ENCODE measurements around the gene CRNKL1. TPM values are rescaled to one million over a fixed set of nuclear protein-coding genes. Genes with fewer than 3 reads are reported as not detected.

CRNKL1 gene
- total RNA-seq, 2 donors from 2014 or later: 22.2 to 23.4 TPM

DNA sequence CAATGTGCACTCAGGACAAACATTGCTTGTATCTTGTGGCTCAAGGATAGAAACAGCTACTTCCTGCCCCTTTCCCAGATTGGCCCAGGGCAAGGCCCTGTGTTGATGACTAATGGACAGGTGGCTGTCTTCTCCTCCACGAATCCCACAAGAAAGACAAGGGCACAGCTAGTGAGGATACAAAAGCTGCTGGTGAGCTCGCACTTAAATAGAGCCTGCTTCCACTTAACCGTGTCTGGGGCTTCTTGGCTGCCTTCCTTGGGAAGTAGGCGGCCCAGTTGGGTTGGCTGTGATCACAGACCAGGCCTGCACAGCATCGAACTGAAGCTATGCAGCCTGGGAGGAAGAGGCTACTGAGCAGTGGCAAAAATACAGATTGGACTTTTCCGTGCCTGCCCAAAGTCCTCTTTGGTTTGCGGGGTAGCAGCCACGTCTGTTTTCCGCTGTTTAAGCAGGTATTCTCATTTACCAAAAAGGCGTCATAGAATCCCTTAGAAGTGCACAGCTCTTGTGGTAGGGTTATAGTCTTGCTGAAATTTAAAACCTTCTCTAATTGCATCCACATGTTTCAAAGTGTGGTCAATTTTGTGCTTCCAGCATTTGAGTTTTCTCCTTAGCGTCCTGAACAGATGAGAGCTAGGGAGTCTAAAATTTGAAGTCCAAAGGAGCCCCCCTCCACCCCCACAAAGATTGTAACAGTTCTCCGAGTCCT is 58.2 kb downstream of the CRNKL1 start:
- Histone ChIP-seq H3K4me3 (ENCODE audit: low read length) (no peak overlapping the region), H3K9ac (ENCODE audit: extremely low read depth, low read length, poor library complexity, severe bottlenecking) (no peak overlapping the region), H3K36me3 (ENCODE audit: control insufficient read depth, insufficient read depth, low read length) (no peaks in the 10 kb centered on the region), H3K4me1 (ENCODE audit: control insufficient read depth, insufficient read depth, low read length) (peaks cover 2% of the 10 kb centered on the region), H3K9me3 (ENCODE audit: control insufficient read depth, low read length) (no peaks in the 10 kb centered on the region), H3K27ac (ENCODE audit: low read depth, low read length) (no peak overlapping the region), H3K27me3 (ENCODE audit: control insufficient read depth, insufficient read depth, low read length, poor library complexity, severe bottlenecking) (no peaks in the 10 kb centered on the region)
- Mint-ChIP-seq H3K9me3 (no peaks in the 10 kb centered on the region), H3K4me1 (peaks cover 12% of the 10 kb centered on the region), H3K27me3 (ENCODE audit: insufficient read depth) (no peaks in the 10 kb centered on the region), H3K4me3 (no peak overlapping the region), H3K36me3 (ENCODE audit: low read depth) (no peaks in the 10 kb centered on the region), H3K27ac (peak overlapping the region; percentile 24)
- TF ChIP-seq, protein P1, sequence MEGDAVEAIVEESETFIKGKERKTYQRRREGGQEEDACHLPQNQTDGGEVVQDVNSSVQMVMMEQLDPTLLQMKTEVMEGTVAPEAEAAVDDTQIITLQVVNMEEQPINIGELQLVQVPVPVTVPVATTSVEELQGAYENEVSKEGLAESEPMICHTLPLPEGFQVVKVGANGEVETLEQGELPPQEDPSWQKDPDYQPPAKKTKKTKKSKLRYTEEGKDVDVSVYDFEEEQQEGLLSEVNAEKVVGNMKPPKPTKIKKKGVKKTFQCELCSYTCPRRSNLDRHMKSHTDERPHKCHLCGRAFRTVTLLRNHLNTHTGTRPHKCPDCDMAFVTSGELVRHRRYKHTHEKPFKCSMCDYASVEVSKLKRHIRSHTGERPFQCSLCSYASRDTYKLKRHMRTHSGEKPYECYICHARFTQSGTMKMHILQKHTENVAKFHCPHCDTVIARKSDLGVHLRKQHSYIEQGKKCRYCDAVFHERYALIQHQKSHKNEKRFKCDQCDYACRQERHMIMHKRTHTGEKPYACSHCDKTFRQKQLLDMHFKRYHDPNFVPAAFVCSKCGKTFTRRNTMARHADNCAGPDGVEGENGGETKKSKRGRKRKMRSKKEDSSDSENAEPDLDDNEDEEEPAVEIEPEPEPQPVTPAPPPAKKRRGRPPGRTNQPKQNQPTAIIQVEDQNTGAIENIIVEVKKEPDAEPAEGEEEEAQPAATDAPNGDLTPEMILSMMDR (conservative IDR thresholded peaks at IDR 0.05): no peak
- whole genome bisulfite sequencing, 2 experiments (ENCODE audit: insufficient coverage in 1 of 2, insufficient read length in 1 of 2): 91 to 95% methylated on average over 7 to 12 of the region's 12 CpGs
- DNase-seq: no peak

DNA sequence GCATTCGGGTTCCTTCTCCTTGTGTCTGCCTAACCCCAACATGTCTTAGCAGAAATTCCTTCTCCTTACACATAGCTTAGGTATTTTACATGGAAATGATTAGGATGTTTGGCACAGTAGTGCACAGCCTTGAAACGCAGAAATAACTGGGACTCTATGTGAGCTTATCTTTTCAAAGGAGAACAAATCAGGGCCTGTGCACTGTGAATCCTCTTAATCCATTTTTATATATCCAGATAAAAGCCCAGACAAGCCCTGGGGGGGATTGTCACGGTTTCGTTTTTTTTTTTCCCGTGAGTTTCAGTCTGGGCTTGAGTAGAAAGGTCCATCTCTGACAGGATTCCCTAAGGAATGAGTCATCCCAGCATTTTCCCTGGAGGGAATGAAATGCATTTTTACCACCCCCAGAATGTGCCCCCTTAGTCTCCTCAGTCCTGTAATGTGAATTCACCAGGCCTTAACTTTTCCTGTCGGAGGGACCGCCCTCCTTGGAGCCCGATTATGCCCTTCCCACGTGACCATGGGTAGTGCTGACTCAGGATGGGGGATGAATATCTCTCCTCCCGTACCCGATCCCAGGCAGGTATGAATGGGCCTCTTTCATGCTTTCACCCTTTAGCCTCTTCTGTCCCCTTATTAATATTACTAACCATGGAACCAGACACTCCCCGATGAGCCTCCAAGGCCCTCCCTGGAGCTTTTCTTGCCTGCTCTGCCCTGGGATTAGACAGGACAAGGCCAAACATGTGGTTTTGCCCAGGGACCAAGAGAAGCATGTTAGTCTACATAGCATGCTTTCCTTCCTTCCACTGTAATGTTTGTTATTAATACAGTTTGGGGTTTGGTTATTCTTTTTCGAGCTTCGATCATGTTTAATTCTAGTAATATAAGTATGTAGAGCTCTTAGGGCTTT is 59.0 kb downstream of the CRNKL1 start:
- Mint-ChIP-seq H3K9me3 (no peaks in the 10 kb centered on the region), H3K27ac (peak overlapping the region; percentile 81), H3K4me1 (peaks cover 12% of the 10 kb centered on the region), H3K4me3 (no peak overlapping the region), H3K27me3 (ENCODE audit: insufficient read depth) (no peaks in the 10 kb centered on the region), H3K36me3 (ENCODE audit: low read depth) (no peaks in the 10 kb centered on the region)
- Histone ChIP-seq H3K9ac (ENCODE audit: extremely low read depth, low read length, poor library complexity, severe bottlenecking) (no peak overlapping the region), H3K27me3 (ENCODE audit: control insufficient read depth, insufficient read depth, low read length, poor library complexity, severe bottlenecking) (no peaks in the 10 kb centered on the region), H3K27ac (ENCODE audit: low read depth, low read length) (peak overlapping the region; percentile 82), H3K36me3 (ENCODE audit: control insufficient read depth, insufficient read depth, low read length) (no peaks in the 10 kb centered on the region), H3K9me3 (ENCODE audit: control insufficient read depth, low read length) (no peaks in the 10 kb centered on the region), H3K4me1 (ENCODE audit: control insufficient read depth, insufficient read depth, low read length) (peaks cover 2% of the 10 kb centered on the region), H3K4me3 (ENCODE audit: low read length) (no peak overlapping the region)
- DNase-seq: peak; percentile 85
- WGBS, 2 experiments (ENCODE audit: insufficient coverage in 1 of 2, insufficient read length in 1 of 2): 36 to 67% methylated on average over 6 to 13 of the region's 14 CpGs
- TF ChIP-seq, protein P1 (conservative IDR thresholded peaks at IDR 0.05): no peak

DNA sequence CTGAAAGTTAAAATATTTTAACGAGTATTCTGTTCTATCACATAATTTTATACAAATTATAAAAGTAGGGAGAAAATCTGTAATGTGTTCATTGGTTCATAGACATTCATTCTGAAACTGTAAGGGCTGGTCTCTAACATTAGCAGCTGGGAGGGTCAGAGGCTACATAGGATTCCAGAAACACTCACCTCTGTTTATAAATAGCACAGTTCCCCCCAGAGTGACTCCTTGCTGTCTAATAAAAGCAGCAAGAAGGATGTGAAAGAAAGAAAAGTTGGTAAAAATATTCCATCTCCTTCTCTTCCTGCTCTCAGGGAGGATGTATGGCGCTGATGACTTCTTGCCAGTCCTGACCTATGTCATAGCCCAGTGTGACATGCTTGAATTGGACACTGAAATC is 60.4 kb downstream of the CRNKL1 start:
- no peaks in the 10 kb centered on the region for H3K27me3 ChIP-seq (ENCODE audit: control insufficient read depth, insufficient read depth, low read length, poor library complexity, severe bottlenecking)
- H3K9me3 ChIP-seq (ENCODE audit: control insufficient read depth, low read length): no peaks in the 10 kb centered on the region
- TF ChIP-seq, protein P1 (conservative IDR thresholded peaks at IDR 0.05): no peak
- H3K27ac ChIP-seq (ENCODE audit: low read depth, low read length): no peak overlapping the region
- no peaks in the 10 kb centered on the region for H3K36me3 ChIP-seq (ENCODE audit: control insufficient read depth, insufficient read depth, low read length)
- Mint-ChIP-seq H3K27me3 (ENCODE audit: insufficient read depth) (no peaks in the 10 kb centered on the region), H3K9me3 (no peaks in the 10 kb centered on the region), H3K27ac (no peak overlapping the region), H3K4me3 (no peak overlapping the region), H3K4me1 (peaks cover 12% of the 10 kb centered on the region), H3K36me3 (ENCODE audit: low read depth) (no peaks in the 10 kb centered on the region)
- no peak overlapping the region for H3K4me3 ChIP-seq (ENCODE audit: low read length)
- no peak for DNase-seq
- peaks cover 2% of the 10 kb centered on the region for H3K4me1 ChIP-seq (ENCODE audit: control insufficient read depth, insufficient read depth, low read length)
- WGBS, 2 experiments (ENCODE audit: insufficient coverage in 1 of 2, insufficient read length in 1 of 2): 100% methylated on average over 1 of the region's 2 CpGs
- no peak overlapping the region for H3K9ac ChIP-seq (ENCODE audit: extremely low read depth, low read length, poor library complexity, severe bottlenecking)

Measured in endodermal cell (in vitro differentiated cells).